Astrocyte of the cerebellum (primary cell): ENCODE measurements around the gene TMEM236.

Experiments used
- DNase-seq: peaks from one replicate; pipeline ENCODE4 v3.0.0-alpha.2; 2011; ENCODE audit warnings: low read depth
- H3K4me3 ChIP-seq: 2 replicates; pipeline ENCODE4 v1.5.1; 2011; ENCODE audit warnings: mild to moderate bottlenecking, low read depth, low read length, moderate library complexity
- in situ Hi-C: cut with HindIII; loops from 2 replicates; pipeline ENCODE4 v1.10.0; 2017; ENCODE audit warnings: low sequenced_read_pairs
- TF ChIP-seq, protein P1 (sequence below): IDR thresholded peaks from 2 replicates; pipeline ENCODE4 v1.5.1; 2012; ENCODE audit warnings: low read length, low read depth, moderate library complexity, mild to moderate bottlenecking; ENCODE audit errors: missing control alignments

Gene TMEM236

GRCh38 chr10:17731331-17732020 is 20.5 kb upstream of the TMEM236 start:
- no peak for DNase-seq
- no peak overlapping the region for H3K4me3 ChIP-seq
- TF ChIP-seq, protein P1, sequence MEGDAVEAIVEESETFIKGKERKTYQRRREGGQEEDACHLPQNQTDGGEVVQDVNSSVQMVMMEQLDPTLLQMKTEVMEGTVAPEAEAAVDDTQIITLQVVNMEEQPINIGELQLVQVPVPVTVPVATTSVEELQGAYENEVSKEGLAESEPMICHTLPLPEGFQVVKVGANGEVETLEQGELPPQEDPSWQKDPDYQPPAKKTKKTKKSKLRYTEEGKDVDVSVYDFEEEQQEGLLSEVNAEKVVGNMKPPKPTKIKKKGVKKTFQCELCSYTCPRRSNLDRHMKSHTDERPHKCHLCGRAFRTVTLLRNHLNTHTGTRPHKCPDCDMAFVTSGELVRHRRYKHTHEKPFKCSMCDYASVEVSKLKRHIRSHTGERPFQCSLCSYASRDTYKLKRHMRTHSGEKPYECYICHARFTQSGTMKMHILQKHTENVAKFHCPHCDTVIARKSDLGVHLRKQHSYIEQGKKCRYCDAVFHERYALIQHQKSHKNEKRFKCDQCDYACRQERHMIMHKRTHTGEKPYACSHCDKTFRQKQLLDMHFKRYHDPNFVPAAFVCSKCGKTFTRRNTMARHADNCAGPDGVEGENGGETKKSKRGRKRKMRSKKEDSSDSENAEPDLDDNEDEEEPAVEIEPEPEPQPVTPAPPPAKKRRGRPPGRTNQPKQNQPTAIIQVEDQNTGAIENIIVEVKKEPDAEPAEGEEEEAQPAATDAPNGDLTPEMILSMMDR, result no peak
- in situ Hi-C loops, result no loop called here

GRCh38 chr10:17733620-17734019 is 18.4 kb upstream of the TMEM236 start:
- no peak overlapping the region for H3K4me3 ChIP-seq
- no peak for DNase-seq
- TF ChIP-seq, protein P1, result no peak
- in situ Hi-C loops, result no loop called here

DNA sequence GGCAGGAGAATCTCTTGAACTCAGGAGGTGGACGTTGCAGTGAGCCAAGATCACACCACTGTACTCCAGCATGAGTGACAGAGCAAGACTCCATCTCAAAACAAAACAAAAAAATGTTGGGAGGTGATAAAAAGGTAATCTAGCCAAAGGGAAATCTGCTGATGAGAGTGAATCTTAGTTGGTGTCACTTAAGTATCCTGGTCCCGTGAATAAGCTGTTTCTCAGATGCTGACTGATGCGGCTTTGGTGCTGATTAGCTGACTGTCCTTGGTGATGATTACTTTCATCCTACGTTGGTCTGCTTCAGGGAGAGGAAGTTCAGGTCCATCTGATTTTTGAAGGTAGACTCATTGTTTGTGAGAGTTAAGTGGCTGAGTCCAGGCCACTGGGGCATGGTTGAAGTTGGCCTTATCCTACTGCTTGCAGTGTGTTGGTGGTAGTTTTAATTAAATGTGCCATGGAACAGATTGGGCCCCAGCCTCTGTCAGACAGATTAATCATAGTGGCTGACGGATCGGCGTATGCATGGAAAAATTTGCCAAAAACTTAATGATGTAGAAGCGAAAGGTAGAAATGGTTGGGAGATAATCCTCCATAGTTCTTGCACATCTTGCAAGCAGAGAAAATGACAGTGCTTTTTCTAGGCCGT is 17.4 kb upstream of the TMEM236 start:
- TF ChIP-seq, protein P1, result no peak
- no peak overlapping the region for H3K4me3 ChIP-seq
- in situ Hi-C loops, result loop anchor here (5.0 kb wide), 1 partner anchor 63 kb away; no protein-coding TSS in a partner anchor
- DNase-seq, result no peak

DNA sequence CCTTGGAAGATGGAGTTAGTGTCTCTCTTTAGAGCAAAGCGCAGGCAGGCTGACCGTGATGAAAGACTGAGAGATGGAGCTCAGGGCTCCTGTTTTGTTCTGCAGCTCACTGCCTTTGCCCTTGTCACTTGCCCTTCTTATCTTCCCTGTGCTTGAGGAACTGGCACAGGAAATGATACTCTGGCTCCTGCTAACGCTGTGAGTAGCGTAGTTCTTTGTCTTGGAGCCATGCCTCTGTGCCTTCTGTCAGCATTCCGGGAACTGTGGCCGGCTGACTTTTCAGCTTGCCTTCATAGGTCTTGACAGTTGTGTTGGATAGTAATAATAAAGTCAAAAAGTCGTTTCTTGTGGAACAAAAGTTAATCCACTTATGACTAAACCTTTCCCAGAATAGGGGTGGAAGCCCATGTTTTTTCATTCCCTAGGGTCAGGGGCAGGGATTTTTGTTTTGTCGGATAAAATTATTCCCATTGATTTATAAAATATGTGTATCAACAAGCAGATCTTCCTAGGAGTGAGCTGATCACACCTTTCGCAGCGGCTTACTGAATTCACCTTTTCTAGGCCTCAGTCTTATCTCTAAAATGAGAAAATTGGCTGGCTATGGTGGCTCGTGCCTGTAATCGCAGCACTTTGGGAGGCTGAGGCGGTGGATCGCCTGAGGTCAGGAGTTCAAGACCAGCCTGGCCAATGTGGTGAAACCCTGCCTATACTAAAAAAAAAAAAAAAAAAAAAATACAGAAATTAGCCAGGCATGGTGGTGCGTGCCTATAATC is 16.6 kb upstream of the TMEM236 start:
- TF ChIP-seq, protein P1, result no peak
- in situ Hi-C loops, result loop anchor here (5.0 kb wide), 1 partner anchor 62 kb away; no protein-coding TSS in a partner anchor
- no peak overlapping the region for H3K4me3 ChIP-seq
- DNase-seq, result no peak

GRCh38 chr10:17736223-17736622 is 15.8 kb upstream of the TMEM236 start:
- no peak for DNase-seq
- TF ChIP-seq, protein P1, result no peak
- H3K4me3 ChIP-seq, result no peak overlapping the region
- in situ Hi-C loops, result loop anchor here (5.0 kb wide), 1 partner anchor 61 kb away; no protein-coding TSS in a partner anchor

GRCh38 chr10:17737027-17737965 is 14.7 kb upstream of the TMEM236 start:
- TF ChIP-seq, protein P1, result peak; percentile 47
- in situ Hi-C loops, result loop anchor here (5.0 kb wide), 1 partner anchor 60 kb away; no protein-coding TSS in a partner anchor
- peak; percentile 34 for DNase-seq
- no peak overlapping the region for H3K4me3 ChIP-seq
